Measurements from ENCODE around the gene ACTN4.

Gene ACTN4

GRCh38 chr19:38635483-38636399, 11.7 kb upstream of the ACTN4 start:
- DNase-seq: no peak
- peaks cover 25% of the 10 kb centered on the region for H3K4me1 ChIP-seq (ENCODE audit: control insufficient read depth, insufficient read depth, low read length, poor library complexity, severe bottlenecking)
- H3K9me3 ChIP-seq (ENCODE audit: control insufficient read depth, low read length): no peaks in the 10 kb centered on the region
- H3K36me3 ChIP-seq (ENCODE audit: control insufficient read depth, insufficient read depth, low read length): peaks cover 10% of the 10 kb centered on the region
- H3K27ac ChIP-seq (ENCODE audit: insufficient read depth, low read length, poor library complexity, severe bottlenecking): peak overlapping the region; percentile 48
- H3K4me3 ChIP-seq (ENCODE audit: insufficient read depth, low read depth, low read length, poor library complexity, severe bottlenecking): no peak overlapping the region
- no peaks in the 10 kb centered on the region for H3K27me3 ChIP-seq (replicated peaks; ENCODE audit: control insufficient read depth, insufficient read depth, low read length, poor library complexity, severe bottlenecking)

- peaks cover 25% of the 10 kb centered on the region for H3K4me1 ChIP-seq (ENCODE audit: control insufficient read depth, insufficient read depth, low read length, poor library complexity, severe bottlenecking)
- H3K9me3 ChIP-seq (ENCODE audit: control insufficient read depth, low read length): no peaks in the 10 kb centered on the region
- no peaks in the 10 kb centered on the region for H3K27me3 ChIP-seq (replicated peaks; ENCODE audit: control insufficient read depth, insufficient read depth, low read length, poor library complexity, severe bottlenecking)
- no peak overlapping the region for H3K4me3 ChIP-seq (ENCODE audit: insufficient read depth, low read depth, low read length, poor library complexity, severe bottlenecking)
- H3K27ac ChIP-seq (ENCODE audit: insufficient read depth, low read length, poor library complexity, severe bottlenecking): no peak overlapping the region
- H3K36me3 ChIP-seq (ENCODE audit: control insufficient read depth, insufficient read depth, low read length): no peaks in the 10 kb centered on the region
- no peak for DNase-seq
Measured at GRCh38 chr19:38638461-38638860, 9.0 kb upstream of the ACTN4 start.

GRCh38 chr19:38639679-38640078, 7.8 kb upstream of the ACTN4 start:
- Histone ChIP-seq H3K4me1 (ENCODE audit: control insufficient read depth, insufficient read depth, low read length, poor library complexity, severe bottlenecking) (peaks cover 24% of the 10 kb centered on the region), H3K27me3 (replicated peaks; ENCODE audit: control insufficient read depth, insufficient read depth, low read length, poor library complexity, severe bottlenecking) (no peaks in the 10 kb centered on the region), H3K27ac (ENCODE audit: insufficient read depth, low read length, poor library complexity, severe bottlenecking) (no peak overlapping the region), H3K4me3 (ENCODE audit: insufficient read depth, low read depth, low read length, poor library complexity, severe bottlenecking) (no peak overlapping the region), H3K9me3 (ENCODE audit: control insufficient read depth, low read length) (no peaks in the 10 kb centered on the region), H3K36me3 (ENCODE audit: control insufficient read depth, insufficient read depth, low read length) (no peaks in the 10 kb centered on the region)
- no peak for DNase-seq

- Histone ChIP-seq H3K9me3 (ENCODE audit: control insufficient read depth, low read length) (no peaks in the 10 kb centered on the region), H3K4me1 (ENCODE audit: control insufficient read depth, insufficient read depth, low read length, poor library complexity, severe bottlenecking) (peaks cover 17% of the 10 kb centered on the region), H3K36me3 (ENCODE audit: control insufficient read depth, insufficient read depth, low read length) (no peaks in the 10 kb centered on the region), H3K4me3 (ENCODE audit: insufficient read depth, low read depth, low read length, poor library complexity, severe bottlenecking) (no peak overlapping the region), H3K27me3 (replicated peaks; ENCODE audit: control insufficient read depth, insufficient read depth, low read length, poor library complexity, severe bottlenecking) (no peaks in the 10 kb centered on the region), H3K27ac (ENCODE audit: insufficient read depth, low read length, poor library complexity, severe bottlenecking) (no peak overlapping the region)
- DNase-seq: no peak
Measured at GRCh38 chr19:38640368-38640767, 7.1 kb upstream of the ACTN4 start.

- no peaks in the 10 kb centered on the region for H3K9me3 ChIP-seq (ENCODE audit: control insufficient read depth, low read length)
- H3K4me3 ChIP-seq (ENCODE audit: insufficient read depth, low read depth, low read length, poor library complexity, severe bottlenecking): no peak overlapping the region
- no peak overlapping the region for H3K27ac ChIP-seq (ENCODE audit: insufficient read depth, low read length, poor library complexity, severe bottlenecking)
- H3K27me3 ChIP-seq (replicated peaks; ENCODE audit: control insufficient read depth, insufficient read depth, low read length, poor library complexity, severe bottlenecking): no peaks in the 10 kb centered on the region
- DNase-seq: no peak
- H3K36me3 ChIP-seq (ENCODE audit: control insufficient read depth, insufficient read depth, low read length): no peaks in the 10 kb centered on the region
- H3K4me1 ChIP-seq (ENCODE audit: control insufficient read depth, insufficient read depth, low read length, poor library complexity, severe bottlenecking): peaks cover under 1% of the 10 kb centered on the region
Measured at GRCh38 chr19:38642176-38642575, 5.3 kb upstream of the ACTN4 start.

GRCh38 chr19:38644719-38645118, 2.7 kb upstream of the ACTN4 start:
- no peak overlapping the region for H3K4me3 ChIP-seq (ENCODE audit: insufficient read depth, low read depth, low read length, poor library complexity, severe bottlenecking)
- peaks cover 16% of the 10 kb centered on the region for H3K4me1 ChIP-seq (ENCODE audit: control insufficient read depth, insufficient read depth, low read length, poor library complexity, severe bottlenecking)
- H3K36me3 ChIP-seq (ENCODE audit: control insufficient read depth, insufficient read depth, low read length): no peaks in the 10 kb centered on the region
- H3K27ac ChIP-seq (ENCODE audit: insufficient read depth, low read length, poor library complexity, severe bottlenecking): no peak overlapping the region
- H3K27me3 ChIP-seq (replicated peaks; ENCODE audit: control insufficient read depth, insufficient read depth, low read length, poor library complexity, severe bottlenecking): no peaks in the 10 kb centered on the region
- no peak for DNase-seq
- no peaks in the 10 kb centered on the region for H3K9me3 ChIP-seq (ENCODE audit: control insufficient read depth, low read length)

GRCh38 chr19:38647966-38648768, 718 bp downstream of the ACTN4 start:
- no peaks in the 10 kb centered on the region for H3K9me3 ChIP-seq (ENCODE audit: control insufficient read depth, low read length)
- DNase-seq: no peak
- H3K27me3 ChIP-seq (replicated peaks; ENCODE audit: control insufficient read depth, insufficient read depth, low read length, poor library complexity, severe bottlenecking): no peaks in the 10 kb centered on the region
- H3K27ac ChIP-seq (ENCODE audit: insufficient read depth, low read length, poor library complexity, severe bottlenecking): peak overlapping the region; percentile 69
- no peaks in the 10 kb centered on the region for H3K36me3 ChIP-seq (ENCODE audit: control insufficient read depth, insufficient read depth, low read length)
- peak overlapping the region; percentile 88 for H3K4me3 ChIP-seq (ENCODE audit: insufficient read depth, low read depth, low read length, poor library complexity, severe bottlenecking)
- H3K4me1 ChIP-seq (ENCODE audit: control insufficient read depth, insufficient read depth, low read length, poor library complexity, severe bottlenecking): peaks cover 23% of the 10 kb centered on the region

GRCh38 chr19:38648769-38649304, 1.4 kb downstream of the ACTN4 start:
- no peak overlapping the region for H3K27ac ChIP-seq (ENCODE audit: insufficient read depth, low read length, poor library complexity, severe bottlenecking)
- H3K36me3 ChIP-seq (ENCODE audit: control insufficient read depth, insufficient read depth, low read length): no peaks in the 10 kb centered on the region
- H3K4me1 ChIP-seq (ENCODE audit: control insufficient read depth, insufficient read depth, low read length, poor library complexity, severe bottlenecking): peaks cover 23% of the 10 kb centered on the region
- peak overlapping the region; percentile 88 for H3K4me3 ChIP-seq (ENCODE audit: insufficient read depth, low read depth, low read length, poor library complexity, severe bottlenecking)
- no peak for DNase-seq
- no peaks in the 10 kb centered on the region for H3K9me3 ChIP-seq (ENCODE audit: control insufficient read depth, low read length)
- H3K27me3 ChIP-seq (replicated peaks; ENCODE audit: control insufficient read depth, insufficient read depth, low read length, poor library complexity, severe bottlenecking): no peaks in the 10 kb centered on the region

- DNase-seq: no peak
- H3K27me3 ChIP-seq (replicated peaks; ENCODE audit: control insufficient read depth, insufficient read depth, low read length, poor library complexity, severe bottlenecking): no peaks in the 10 kb centered on the region
- peak overlapping the region; percentile 88 for H3K4me3 ChIP-seq (ENCODE audit: insufficient read depth, low read depth, low read length, poor library complexity, severe bottlenecking)
- H3K4me1 ChIP-seq (ENCODE audit: control insufficient read depth, insufficient read depth, low read length, poor library complexity, severe bottlenecking): peaks cover 23% of the 10 kb centered on the region
- H3K36me3 ChIP-seq (ENCODE audit: control insufficient read depth, insufficient read depth, low read length): no peaks in the 10 kb centered on the region
- H3K27ac ChIP-seq (ENCODE audit: insufficient read depth, low read length, poor library complexity, severe bottlenecking): no peak overlapping the region
- no peaks in the 10 kb centered on the region for H3K9me3 ChIP-seq (ENCODE audit: control insufficient read depth, low read length)
Measured at GRCh38 chr19:38649305-38650171, 2.1 kb downstream of the ACTN4 start.
